HCT116 (cell line): ENCODE results near the gene PIK3CD. TPM values are rescaled to one million over a fixed set of nuclear protein-coding genes. Genes with fewer than 3 reads are reported as not detected.

ENCODE experiments used
- ATAC-seq: fragments of 200-7000 bp; cut with Tn5 transposase; 2 replicates; pipeline ENCODE4 v1.9.1; 2020; ENCODE audit warnings: mild to moderate bottlenecking, moderate library complexity
- BruUV-seq: library from RNA; stranded (reverse); fragments of 400-500 nt; replicated peaks from 2 replicates; lab custom pipeline; 2021; lab: Mats Ljungman, UMichigan
- CTCF ChIA-PET: fragments of 300-600 bp; sonication (Branson Sonifier 250); formaldehyde crosslinking; loops from one replicate; lab custom pipeline; 2021; ENCODE audit warnings: antibody characterized with exemption; lab: Charles Lee
- POLR2A ChIA-PET: fragments of 300-600, 350-600 bp; sonication (Branson Sonifier 250); formaldehyde crosslinking; loops from one replicate; lab custom pipeline; 2021; ENCODE audit warnings: antibody characterized with exemption; lab: Charles Lee
- RAD21 ChIA-PET, 2 experiments: fragments of 300-600 bp; sonication (Branson Sonifier 250); formaldehyde crosslinking; loops; one replicate each; lab custom pipeline; 2023; ENCODE audit warnings: low total read pairs in 2 of 2; ENCODE audit not compliant: uncharacterized antibody in 2 of 2, unreplicated experiment in 2 of 2, low non-redundant PET in 1 of 2; lab: Charles Lee
- DNase-seq: peaks from one replicate; pipeline ENCODE4 v3.0.0-alpha.2; 2010; ENCODE audit warnings: low read depth, low spot score
- H2AFZ ChIP-seq: fragments of 200-600 bp; shearing (Covaris generic), sonication (generic); 2 replicates; pipeline ENCODE4 v1.6.1; 2017; ENCODE audit warnings: low read depth, mixed run types, mixed read lengths, antibody characterized with exemption, low read length; ENCODE audit not compliant: poor library complexity, severe bottlenecking
- H3K27ac ChIP-seq: 2 replicates; pipeline ENCODE4 v1.5.1; 2012; ENCODE audit warnings: low read depth, low read length
- H3K27me3 ChIP-seq: fragments of 200-600 bp; sonication (generic); 2 replicates; pipeline ENCODE4 v1.6.1; 2016; ENCODE audit warnings: mixed run types, low read length, mixed read lengths; ENCODE audit not compliant: insufficient read depth
- H3K36me3 ChIP-seq, 2 experiments: fragments of 200-500 bp in 1 of 2; fragments of 200-600 bp in 1 of 2; sonication (Bioruptor generic) in 1 of 2; sonication (generic) in 1 of 2; 2 replicates each; pipeline versions ENCODE4 v1.5.1 to v1.6.1; 2014 to 2016; ENCODE audit warnings: low read length in 2 of 2, inconsistent platforms in 1 of 2, mixed read lengths in 1 of 2, mixed run types in 1 of 2; ENCODE audit not compliant: insufficient read depth in 2 of 2, control insufficient read depth in 1 of 2
- H3K4me1 ChIP-seq, 2 experiments: fragments of 200-600 bp in 1 of 2; sonication (generic) in 1 of 2; 2 replicates each; pipeline versions ENCODE4 v1.5.1 to v1.6.1; 2012 to 2017; ENCODE audit warnings: low read length in 2 of 2, inconsistent platforms in 1 of 2, mild to moderate bottlenecking in 1 of 2, mixed read lengths in 1 of 2, mixed run types in 1 of 2, moderate library complexity in 1 of 2; ENCODE audit not compliant: insufficient read depth in 2 of 2, control insufficient read depth in 1 of 2
- H3K4me2 ChIP-seq: fragments of 200-600 bp; sonication (generic); 2 replicates; pipeline ENCODE4 v1.6.1; 2017; ENCODE audit warnings: mixed run types, low read length, mixed read lengths
- H3K4me3 ChIP-seq, 2 experiments: fragments of 200-600 bp in 1 of 2; sonication (generic) in 1 of 2; replicated peaks in 1 of 2; 2 replicates each; pipeline ENCODE4 v1.5.1; 2011 to 2016; ENCODE audit warnings: low read length in 2 of 2, control low read depth in 1 of 2, low read depth in 1 of 2, mild to moderate bottlenecking in 1 of 2, mixed read lengths in 1 of 2, mixed run types in 1 of 2
- H3K79me2 ChIP-seq: fragments of 200-600 bp; sonication (generic); 2 replicates; pipeline ENCODE4 v1.6.1; 2017; ENCODE audit warnings: mild to moderate bottlenecking, mixed run types, low read length, moderate library complexity, mixed read lengths; ENCODE audit not compliant: insufficient read depth
- H3K9ac ChIP-seq: fragments of 200-600 bp; sonication (generic); 2 replicates; pipeline ENCODE4 v1.6.1; 2016; ENCODE audit warnings: low read length, mixed read lengths
- H3K9me2 ChIP-seq: fragments of 200-600 bp; sonication (generic), shearing (Covaris generic); 2 replicates; pipeline ENCODE4 v1.6.1; 2017; ENCODE audit warnings: mixed run types, mild to moderate bottlenecking, moderate library complexity; ENCODE audit not compliant: insufficient read depth
- H3K9me3 ChIP-seq, 2 experiments: fragments of 200-500 bp in 1 of 2; fragments of 200-600 bp in 1 of 2; sonication (Bioruptor generic) in 1 of 2; sonication (generic) in 1 of 2; 2 replicates each; pipeline ENCODE4 v1.6.1; 2014 to 2017; ENCODE audit warnings: low read length in 2 of 2, mixed read lengths in 2 of 2, inconsistent platforms in 1 of 2, low read depth in 1 of 2, mild to moderate bottlenecking in 1 of 2, mixed run types in 1 of 2, moderate library complexity in 1 of 2; ENCODE audit not compliant: control insufficient read depth in 1 of 2, insufficient read depth in 1 of 2
- H4K20me1 ChIP-seq: fragments of 200-600 bp; sonication (generic), shearing (Covaris generic); 2 replicates; pipeline ENCODE4 v1.6.1; 2017; ENCODE audit warnings: mixed run types, mild to moderate bottlenecking, moderate library complexity; ENCODE audit not compliant: insufficient read depth
- CEBPB ChIP-seq: IDR thresholded peaks from 2 replicates; pipeline ENCODE4 v1.6.1; 2012; ENCODE audit warnings: low read depth
- EZH2 ChIP-seq: fragments of 200-600 bp; sonication (generic); IDR thresholded peaks from 2 replicates; pipeline ENCODE4 v1.6.1; 2017; ENCODE audit warnings: antibody characterized with exemption, mixed run types
- FOSL1 ChIP-seq: IDR thresholded peaks from 2 replicates; pipeline ENCODE4 v1.6.1; 2012; ENCODE audit warnings: low read depth
- JUND ChIP-seq: IDR thresholded peaks from 2 replicates; pipeline ENCODE4 v1.6.1; 2012
- POLR2A ChIP-seq: IDR thresholded peaks from 2 replicates; pipeline ENCODE4 v1.7.0; 2011; ENCODE audit warnings: borderline replicate concordance; ENCODE audit not compliant: insufficient read depth, insufficient read length; ENCODE audit errors: extremely low read depth
- POLR2AphosphoS5 ChIP-seq: IDR thresholded peaks from 2 replicates; pipeline ENCODE4 v1.6.1; 2011; ENCODE audit warnings: mild to moderate bottlenecking, low read depth, low read length, moderate library complexity
- RAD21 ChIP-seq: IDR thresholded peaks from 2 replicates; pipeline ENCODE4 v1.6.1; 2012; ENCODE audit warnings: low read depth, mild to moderate bottlenecking
- SIN3A ChIP-seq: IDR thresholded peaks from 2 replicates; pipeline ENCODE4 v1.6.1; 2012; ENCODE audit warnings: low read depth
- TCF7L2 ChIP-seq: IDR thresholded peaks from 2 replicates; pipeline ENCODE4 v1.7.0; 2011; ENCODE audit warnings: borderline replicate concordance, inconsistent platforms; ENCODE audit not compliant: insufficient read depth, insufficient read length; ENCODE audit errors: extremely low read depth
- YY1 ChIP-seq: IDR thresholded peaks from 2 replicates; pipeline ENCODE4 v1.6.1; 2011; ENCODE audit warnings: low read length, low read depth, moderate library complexity, mild to moderate bottlenecking; ENCODE audit not compliant: insufficient replicate concordance; ENCODE audit errors: extremely low read depth
- ZFX ChIP-seq: fragments of 450-650 bp; IDR thresholded peaks from 2 replicates; pipeline ENCODE4 v1.6.1; 2017
- ZNF274 ChIP-seq: fragments of 200-500 bp; sonication (Bioruptor generic); IDR thresholded peaks from 2 replicates; pipeline ENCODE4 v1.6.1; 2014; ENCODE audit warnings: mild to moderate bottlenecking, low read depth, low read length, inconsistent platforms
- intact Hi-C: fragments of 100-400 bp; cut with micrococcal nuclease; formaldehyde crosslinking; loops from 2 replicates; pipeline ENCODE4 v1.10.0; 2022
- total RNA-seq: library from RNA; stranded (reverse); gene quantifications from one replicate; pipeline ENCODE4 v1.2.1, GENCODE V29; 2021; ENCODE audit not compliant: unreplicated experiment
- TF ChIP-seq, protein P1 (sequence below): IDR thresholded peaks from 2 replicates; pipeline ENCODE4 v1.6.1; 2011; ENCODE audit warnings: mild to moderate bottlenecking, low read length, moderate library complexity; ENCODE audit not compliant: insufficient replicate concordance; ENCODE audit errors: extremely low read depth
- TF ChIP-seq, protein P2 (sequence below): IDR thresholded peaks from 2 replicates; pipeline ENCODE4 v1.6.1; 2012

Gene PIK3CD
- total RNA-seq, 1 experiment from 2014 or later = 9.2 TPM

DNA sequence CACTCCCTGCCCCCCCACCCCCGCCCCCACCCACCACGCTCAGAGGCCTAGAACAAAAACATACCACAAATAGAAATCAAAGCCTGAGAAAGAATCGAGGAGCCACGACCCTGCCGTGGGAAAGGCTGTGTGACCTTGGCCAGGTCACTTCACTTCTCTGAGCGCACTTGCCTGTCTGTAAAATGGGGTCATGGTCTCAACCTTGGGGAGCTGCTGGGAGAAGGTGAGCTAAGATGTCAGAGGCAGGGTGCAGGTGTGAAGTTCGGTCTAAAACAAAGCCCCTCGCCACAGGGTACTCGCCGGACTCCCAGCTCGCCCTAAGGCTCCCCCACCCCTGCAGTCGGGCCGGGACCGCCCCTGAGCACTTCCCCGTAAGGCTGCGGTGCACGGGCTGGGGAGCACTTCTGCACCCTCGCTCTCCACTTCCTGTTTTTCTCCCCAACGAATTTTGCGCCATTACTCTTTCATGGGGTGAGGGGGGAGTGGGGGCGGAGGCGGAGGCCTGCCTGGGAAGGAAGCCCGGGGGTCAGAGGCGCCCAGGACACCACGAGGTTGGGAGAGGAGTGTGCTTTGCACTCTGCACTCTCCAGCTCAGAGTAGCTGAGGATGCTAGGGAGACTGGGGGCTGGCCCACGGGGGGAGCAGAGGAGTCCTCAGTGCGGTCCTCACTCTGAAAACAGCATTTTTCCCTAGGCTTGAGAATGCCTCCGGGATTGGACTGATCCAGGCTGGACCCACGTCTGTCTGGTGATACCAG lies 21.9 kb upstream of the PIK3CD start:
- ATAC-seq (no peak), DNase-seq (no peak)
- H3K27me3 ChIP-seq = no peaks in the 10 kb centered on the region
- no peaks in the 10 kb centered on the region for H3K79me2 ChIP-seq
- no peak overlapping the region for H3K4me2 ChIP-seq
- peaks cover 0 to 17% of the 10 kb centered on the region in 2 experiments; a peak in 2 of 4 replicates for H3K4me1 ChIP-seq
- H3K4me3 ChIP-seq = no peak overlapping the region
- intact Hi-C loops = loop anchor here (5.0 kb wide), 2 partner anchors 58 to 798 kb away; no protein-coding TSS in a partner anchor
- ChIA-PET POLR2A (no interaction called here), CTCF (no interaction called here), RAD21 (no interaction called here)
- H3K9me3 ChIP-seq = no peaks in the 10 kb centered on the region
- no TSS peak for BruUV-seq
- H3K9me2 ChIP-seq = no peaks in the 10 kb centered on the region
- H2AFZ ChIP-seq = no peak overlapping the region
- TF ChIP-seq JUND = no peak
- no peak overlapping the region for H3K9ac ChIP-seq
- no peaks in the 10 kb centered on the region for H3K36me3 ChIP-seq
- H4K20me1 ChIP-seq = no peaks in the 10 kb centered on the region
- no peak overlapping the region for H3K27ac ChIP-seq

DNA sequence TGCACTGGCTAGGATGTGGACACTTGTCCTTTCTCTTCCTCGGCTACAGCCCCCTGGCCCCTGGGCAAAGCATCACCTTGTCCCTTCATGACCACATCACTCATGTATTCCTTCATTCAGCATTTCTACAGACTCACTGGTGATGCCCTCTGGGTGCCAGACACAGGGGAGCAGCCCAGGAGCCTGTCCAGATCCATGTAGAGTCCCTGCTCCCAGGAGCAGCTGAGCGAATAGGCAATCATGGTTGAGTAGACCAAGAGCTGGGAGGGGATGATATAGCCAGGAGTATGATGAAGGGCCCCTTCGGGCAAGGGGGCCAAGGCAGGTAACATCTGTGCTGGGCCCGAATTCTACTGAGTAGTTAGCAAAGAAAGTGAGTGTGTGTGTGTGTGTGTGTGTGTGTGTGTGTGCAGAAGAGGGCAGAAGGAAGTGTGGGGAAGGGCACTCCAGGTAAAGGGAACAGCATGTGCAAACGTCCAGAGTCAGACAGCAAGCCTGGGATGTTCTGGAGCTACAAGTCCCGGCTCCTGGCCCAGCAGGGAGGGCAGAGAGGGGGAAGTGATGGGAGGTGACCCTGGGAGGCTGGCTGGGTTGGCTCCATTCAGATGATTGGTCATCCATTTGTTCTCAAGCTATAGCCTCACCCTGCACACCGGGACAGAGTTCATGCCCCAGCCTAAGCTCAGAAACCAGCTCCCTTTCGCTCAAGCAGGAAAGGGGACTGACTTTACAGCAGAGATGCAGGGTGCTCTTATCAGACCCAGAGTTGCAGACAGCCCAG lies 21.0 kb upstream of the PIK3CD start:
- peaks cover 0 to 17% of the 10 kb centered on the region in 2 experiments; a peak in 2 of 4 replicates for H3K4me1 ChIP-seq
- ChIA-PET POLR2A (no interaction called here), RAD21 (no interaction called here), CTCF (no interaction called here)
- no peak for DNase-seq
- no peak overlapping the region for H3K27ac ChIP-seq
- BruUV-seq = no TSS peak
- no peak overlapping the region for H3K4me3 ChIP-seq
- H3K36me3 ChIP-seq = no peaks in the 10 kb centered on the region
- no peak overlapping the region for H2AFZ ChIP-seq
- no peak overlapping the region for H3K9ac ChIP-seq
- intact Hi-C loops = no loop called here
- no peaks in the 10 kb centered on the region for H3K9me3 ChIP-seq
- H3K4me2 ChIP-seq = no peak overlapping the region
- no peak for TF ChIP-seq CEBPB
- TF ChIP-seq ZNF274 = no peak
- no peak for TF ChIP-seq TCF7L2
- TF ChIP-seq SIN3A = no peak
- TF ChIP-seq YY1 = no peak
- no peak for TF ChIP-seq POLR2AphosphoS5
- TF ChIP-seq, protein P1, sequence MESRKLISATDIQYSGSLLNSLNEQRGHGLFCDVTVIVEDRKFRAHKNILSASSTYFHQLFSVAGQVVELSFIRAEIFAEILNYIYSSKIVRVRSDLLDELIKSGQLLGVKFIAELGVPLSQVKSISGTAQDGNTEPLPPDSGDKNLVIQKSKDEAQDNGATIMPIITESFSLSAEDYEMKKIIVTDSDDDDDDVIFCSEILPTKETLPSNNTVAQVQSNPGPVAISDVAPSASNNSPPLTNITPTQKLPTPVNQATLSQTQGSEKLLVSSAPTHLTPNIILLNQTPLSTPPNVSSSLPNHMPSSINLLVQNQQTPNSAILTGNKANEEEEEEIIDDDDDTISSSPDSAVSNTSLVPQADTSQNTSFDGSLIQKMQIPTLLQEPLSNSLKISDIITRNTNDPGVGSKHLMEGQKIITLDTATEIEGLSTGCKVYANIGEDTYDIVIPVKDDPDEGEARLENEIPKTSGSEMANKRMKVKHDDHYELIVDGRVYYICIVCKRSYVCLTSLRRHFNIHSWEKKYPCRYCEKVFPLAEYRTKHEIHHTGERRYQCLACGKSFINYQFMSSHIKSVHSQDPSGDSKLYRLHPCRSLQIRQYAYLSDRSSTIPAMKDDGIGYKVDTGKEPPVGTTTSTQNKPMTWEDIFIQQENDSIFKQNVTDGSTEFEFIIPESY = no peak
- TF ChIP-seq JUND = no peak
- TF ChIP-seq ZFX = no peak
- TF ChIP-seq POLR2A = no peak
- no peak for TF ChIP-seq EZH2
- TF ChIP-seq FOSL1 = no peak
- TF ChIP-seq, protein P2, sequence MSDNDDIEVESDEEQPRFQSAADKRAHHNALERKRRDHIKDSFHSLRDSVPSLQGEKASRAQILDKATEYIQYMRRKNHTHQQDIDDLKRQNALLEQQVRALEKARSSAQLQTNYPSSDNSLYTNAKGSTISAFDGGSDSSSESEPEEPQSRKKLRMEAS = no peak
- no peak for TF ChIP-seq RAD21
- no peaks in the 10 kb centered on the region for H3K79me2 ChIP-seq
- H3K27me3 ChIP-seq = no peaks in the 10 kb centered on the region
- H4K20me1 ChIP-seq = no peaks in the 10 kb centered on the region
- no peaks in the 10 kb centered on the region for H3K9me2 ChIP-seq
- no peak for ATAC-seq
